ENCODE results near the gene MYO9B.

- TF ChIP-seq CTCF (optimal IDR thresholded peaks at IDR 0.05 in 1 of 3, IDR thresholded peaks at IDR 0.05 in 1 of 3, conservative IDR thresholded peaks at IDR 0.05 in 1 of 3; ENCODE audit: extremely low read depth in 1 of 3, insufficient read depth in 2 of 3, low read length in 3 of 3) (no peak), EZH2 (IDR thresholded peaks at IDR 0.05; ENCODE audit: low read length) (no peak)
Measured at GRCh38 chr19:17246681-17247425, 171.3 kb downstream of the MYO9B start.
